ENCODE results near the gene TMOD1. TPM values are rescaled to one million over a fixed set of nuclear protein-coding genes. Genes with fewer than 3 reads are reported as not detected.

Gene TMOD1
- total and polyA plus RNA-seq, 2 experiments from 2014 or later: 0.69 to 4.5 TPM

- TF ChIP-seq REST (IDR thresholded peaks at IDR 0.05; ENCODE audit: unreplicated experiment) (no peak), ZNF114 (CRISPR knock-in tag; IDR thresholded peaks at IDR 0.05) (no peak), CREB1 (CRISPR knock-in tag; IDR thresholded peaks at IDR 0.05; ENCODE audit: low read depth) (no peak), POLR2AphosphoS5 (IDR thresholded peaks at IDR 0.05; ENCODE audit: low read depth) (no peak)
Measured at GRCh38 chr9:97556036-97556720, 54.7 kb downstream of the TMOD1 start (continued).

GRCh38 chr9:97556721-97557605 lies 55.5 kb downstream of the TMOD1 start:
- Histone ChIP-seq H2AFZ (no peak overlapping the region), H3K36me3 (ENCODE audit: insufficient read depth) (no peaks in the 10 kb centered on the region), H4K20me1 (replicated peaks; ENCODE audit: insufficient read depth) (no peaks in the 10 kb centered on the region), H3K9me2 (ENCODE audit: insufficient read depth) (no peaks in the 10 kb centered on the region), H3K27ac (ENCODE audit: low read depth) (no peak overlapping the region), H3K79me2 (replicated peaks; ENCODE audit: insufficient read depth) (no peaks in the 10 kb centered on the region), H3K4me2 (no peak overlapping the region), H3F3A (replicated peaks; ENCODE audit: low read depth) (no peaks in the 10 kb centered on the region), H3K27me3 (ENCODE audit: insufficient read depth) (no peaks in the 10 kb centered on the region), H3K4me3 (no peak overlapping the region), H3K4me1 (ENCODE audit: insufficient read depth) (peaks cover 15% of the 10 kb centered on the region)
- no peak for DNase-seq (ENCODE audit: low spot score)
- Mint-ChIP-seq H3K27me3 (ENCODE audit: insufficient read depth, low read depth, poor library complexity) (peaks cover 19% of the 10 kb centered on the region), H3K27ac (no peak overlapping the region), H3K36me3 (ENCODE audit: low read depth) (no peaks in the 10 kb centered on the region), H3K4me3 (no peak overlapping the region), H3K4me1 (peaks cover 18% of the 10 kb centered on the region), H3K9me3 (no peaks in the 10 kb centered on the region)
- ATAC-seq: peak; percentile 43
- TF ChIP-seq ZNF462 (CRISPR knock-in tag; IDR thresholded peaks at IDR 0.05): no peak
- TF ChIP-seq ZNF331 (CRISPR knock-in tag; IDR thresholded peaks at IDR 0.05; ENCODE audit: low read depth): no peak
- TF ChIP-seq REST (IDR thresholded peaks at IDR 0.05; ENCODE audit: unreplicated experiment): no peak
- TF ChIP-seq POLR2AphosphoS5 (IDR thresholded peaks at IDR 0.05; ENCODE audit: low read depth): no peak
- TF ChIP-seq EZH2phosphoT487 (IDR thresholded peaks at IDR 0.05; ENCODE audit: unreplicated experiment): no peak

Measured in GM23338 (cell line).